ENCODE results near the gene RAB5IF. TPM values are rescaled to one million over a fixed set of nuclear protein-coding genes. Genes with fewer than 3 reads are reported as not detected.
"Not testable (repeated sequence)": the region's sequence is repeated elsewhere in the genome, so short reads cannot be mapped to it uniquely, and the experiment has no call there.

Gene RAB5IF, protein sequence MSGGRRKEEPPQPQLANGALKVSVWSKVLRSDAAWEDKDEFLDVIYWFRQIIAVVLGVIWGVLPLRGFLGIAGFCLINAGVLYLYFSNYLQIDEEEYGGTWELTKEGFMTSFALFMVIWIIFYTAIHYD
- 100 to 1,000 TPM; 203 to 373 (median 267) TPM for total RNA-seq

DNA sequence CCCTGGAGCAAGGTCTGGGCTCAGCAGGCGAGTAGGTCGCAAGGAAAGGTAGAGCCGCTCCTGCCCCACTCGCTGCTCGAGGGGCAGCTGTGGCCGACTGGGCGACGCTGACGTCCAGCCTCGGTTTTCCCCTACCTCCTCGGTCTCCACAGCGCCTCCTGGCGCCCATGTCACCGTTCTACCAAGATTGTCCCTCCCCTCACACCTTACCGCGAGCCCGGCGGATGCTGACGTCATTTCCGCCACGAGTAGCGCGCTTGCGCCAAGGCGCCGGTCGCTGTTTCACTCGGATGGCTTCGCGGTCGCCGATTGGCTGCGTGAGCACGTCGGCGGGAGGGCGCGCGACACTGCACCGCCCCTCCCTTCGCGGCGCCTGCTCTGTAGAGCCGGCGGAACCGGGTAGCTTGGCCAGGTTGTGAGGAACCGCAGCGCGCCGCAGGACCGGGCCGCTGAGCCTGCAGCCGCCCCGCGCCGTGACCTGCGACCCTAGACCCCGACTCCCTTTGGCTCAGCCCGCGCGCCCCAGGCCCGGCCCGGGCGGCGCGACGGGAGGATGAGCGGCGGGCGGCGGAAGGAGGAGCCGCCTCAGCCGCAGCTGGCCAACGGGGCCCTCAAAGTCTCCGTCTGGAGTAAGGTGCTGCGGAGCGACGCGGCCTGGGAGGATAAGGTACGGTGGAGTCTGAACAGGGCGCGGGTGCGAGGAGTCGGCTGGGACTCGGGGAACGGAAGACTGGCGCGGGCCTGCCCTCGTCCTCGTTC is at the start of gene RAB5IF:
TSS of gene RAB5IF (plus strand) at position 381 of the 759 bp plus-strand sequence. CDS start at position 554, 173 bp downstream.
- peak within 1 kb of the TSS; percentile 74 to 100 (median 87) for H3K4me3 ChIP-seq
- WGBS, 2 donors, result 0 to 1% methylated on average over 24 to 36 of the region's 90 CpGs
- no peaks in the 10 kb centered on the region for H3K27me3 ChIP-seq
- intact Hi-C loops (cut with DNase I), result loop anchor here (5.0 kb wide), 1 partner anchor 167 kb away; the partner anchor contains the start of gene DSN1
- TF ChIP-seq POLR2A (IDR thresholded peaks at IDR 0.05) (peak in 3 of 4 donors; percentile 89 to 95 (median 91)), CTCF (IDR thresholded peaks at IDR 0.05) (peak; percentile 86 to 99 (median 94))
- H3K27ac ChIP-seq, result peak within 1 kb of the TSS; percentile 89 to 98 (median 97)
- H3K9me3 ChIP-seq, result no peaks in the 10 kb centered on the region
- DNase-seq, result peak; percentile 90
- peaks cover 11 to 37% (median 12%) of the 10 kb centered on the region in 3 donors for H3K4me1 ChIP-seq
- H3K36me3 ChIP-seq, result peaks cover 13 to 35% (median 18%) of the 10 kb centered on the region in 3 donors

GRCh38 chr20:36562724-36563123 is 42.9 kb upstream of the RAB5IF start:
- intact Hi-C loops (cut with DNase I), result no loop called here
- no peaks in the 10 kb centered on the region for H3K4me1 ChIP-seq
- no peaks in the 10 kb centered on the region for H3K36me3 ChIP-seq
- 78 to 81% methylated on average over 2 of the region's 2 CpGs for WGBS, 2 donors
- no peak for TF ChIP-seq POLR2A (IDR thresholded peaks at IDR 0.05)
- TF ChIP-seq CTCF (IDR thresholded peaks at IDR 0.05), result no peak
- H3K9me3 ChIP-seq, result peaks cover 0 to 12% (median 4%) of the 10 kb centered on the region in 3 donors
- peaks cover 0 to 6% (median 0%) of the 10 kb centered on the region in 4 donors for H3K27me3 ChIP-seq
- H3K27ac ChIP-seq, result no peak overlapping the region
- no peak for DNase-seq
- no peak overlapping the region for H3K4me3 ChIP-seq

DNA sequence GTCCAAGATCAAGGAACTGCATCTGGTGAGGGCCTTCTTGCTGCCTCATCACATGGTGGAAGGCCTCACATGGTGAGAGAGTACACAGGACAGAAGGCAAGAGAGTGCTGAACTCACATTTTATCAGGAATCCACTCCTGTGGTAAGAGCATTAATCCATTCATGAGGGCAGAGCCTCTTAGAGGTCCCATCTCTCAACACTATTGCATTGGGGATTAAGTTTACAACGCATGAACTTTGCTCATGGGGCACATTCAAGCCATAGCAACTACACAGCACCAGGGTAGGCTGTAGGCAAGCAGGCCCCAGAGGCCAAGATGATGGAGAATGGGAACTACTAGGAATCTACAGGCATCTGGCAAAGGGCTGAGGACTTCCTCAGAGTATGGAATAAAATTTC is 42.2 kb upstream of the RAB5IF start:
- no peak overlapping the region for H3K27ac ChIP-seq
- peaks cover 0 to 6% (median 0%) of the 10 kb centered on the region in 4 donors for H3K27me3 ChIP-seq
- TF ChIP-seq CTCF (IDR thresholded peaks at IDR 0.05) (no peak), POLR2A (IDR thresholded peaks at IDR 0.05) (no peak)
- peaks cover 0 to 12% (median 4%) of the 10 kb centered on the region in 3 donors for H3K9me3 ChIP-seq
- intact Hi-C loops (cut with DNase I), result no loop called here
- no peak for DNase-seq
- H3K36me3 ChIP-seq, result no peaks in the 10 kb centered on the region
- H3K4me1 ChIP-seq, result no peaks in the 10 kb centered on the region
- no peak overlapping the region for H3K4me3 ChIP-seq
- 70% methylated on average over 1 of the region's 1 CpG; no CpG with 5 or more reads in 1 of the 2 donors for WGBS, 2 donors

- H3K27me3 ChIP-seq; H3K27ac ChIP-seq; H3K36me3 ChIP-seq; DNase-seq; H3K4me1 ChIP-seq; intact Hi-C loops (cut with DNase I); H3K4me3 ChIP-seq: not testable (repeated sequence)
- H3K9me3 ChIP-seq, result peaks cover 0 to 12% (median 4%) of the 10 kb centered on the region in 3 donors
- 80 to 91% methylated on average over 7 to 13 of the region's 13 CpGs for WGBS, 2 donors
Measured at GRCh38 chr20:36564078-36564725, 41.4 kb upstream of the RAB5IF start.

GRCh38 chr20:36564726-36565121 is 40.9 kb upstream of the RAB5IF start:
- peaks cover 0 to 12% (median 4%) of the 10 kb centered on the region in 3 donors for H3K9me3 ChIP-seq
- H3K27me3 ChIP-seq; H3K4me1 ChIP-seq; H3K4me3 ChIP-seq; H3K27ac ChIP-seq; H3K36me3 ChIP-seq; DNase-seq; intact Hi-C loops (cut with DNase I): not testable (repeated sequence)
- 79 to 85% methylated on average over 6 of the region's 6 CpGs for WGBS, 2 donors

- H3K36me3 ChIP-seq, result no peaks in the 10 kb centered on the region
- no peaks in the 10 kb centered on the region for H3K4me1 ChIP-seq
- intact Hi-C loops (cut with DNase I), result no loop called here
- peaks cover 0 to 12% (median 4%) of the 10 kb centered on the region in 3 donors for H3K9me3 ChIP-seq
- no peak overlapping the region for H3K27ac ChIP-seq
- no peak overlapping the region for H3K4me3 ChIP-seq
- WGBS, 2 donors, result 92% methylated on average over 3 of the region's 3 CpGs
- peaks cover 0 to 6% (median 0%) of the 10 kb centered on the region in 4 donors for H3K27me3 ChIP-seq
- TF ChIP-seq CTCF (IDR thresholded peaks at IDR 0.05), result no peak
- TF ChIP-seq POLR2A (IDR thresholded peaks at IDR 0.05), result no peak
- no peak for DNase-seq
Measured at GRCh38 chr20:36565520-36565919, 40.1 kb upstream of the RAB5IF start.
